ENCODE results near the gene SKA2. TPM values are rescaled to one million over a fixed set of nuclear protein-coding genes. Genes with fewer than 3 reads are reported as not detected.
"Not testable (repeated sequence)": the region's sequence is repeated elsewhere in the genome, so short reads cannot be mapped to it uniquely, and the experiment has no call there.

SKA2 gene
- total RNA-seq, 1 donor from 2014 or later: 36.7 TPM

DNA sequence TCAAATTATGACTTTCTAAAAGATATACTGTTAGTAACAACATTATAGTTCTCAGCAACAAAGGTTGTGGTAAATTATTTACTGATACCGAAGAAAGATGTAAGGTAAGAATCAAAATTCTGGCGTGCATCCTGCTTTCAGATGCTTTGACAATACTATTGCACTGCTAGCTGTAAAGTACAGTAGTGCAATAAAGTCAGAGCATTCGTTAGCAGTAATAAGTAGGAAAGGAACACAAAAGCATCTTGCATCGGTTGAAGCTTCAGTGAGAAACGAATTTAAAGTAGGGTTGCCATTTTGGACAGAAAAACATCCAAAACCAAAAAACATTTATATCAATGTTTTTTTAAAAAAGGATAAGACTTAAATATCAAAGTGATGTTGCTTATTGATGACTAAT is 4.0 kb downstream of the SKA2 start:
- no peak for ATAC-seq

DNA sequence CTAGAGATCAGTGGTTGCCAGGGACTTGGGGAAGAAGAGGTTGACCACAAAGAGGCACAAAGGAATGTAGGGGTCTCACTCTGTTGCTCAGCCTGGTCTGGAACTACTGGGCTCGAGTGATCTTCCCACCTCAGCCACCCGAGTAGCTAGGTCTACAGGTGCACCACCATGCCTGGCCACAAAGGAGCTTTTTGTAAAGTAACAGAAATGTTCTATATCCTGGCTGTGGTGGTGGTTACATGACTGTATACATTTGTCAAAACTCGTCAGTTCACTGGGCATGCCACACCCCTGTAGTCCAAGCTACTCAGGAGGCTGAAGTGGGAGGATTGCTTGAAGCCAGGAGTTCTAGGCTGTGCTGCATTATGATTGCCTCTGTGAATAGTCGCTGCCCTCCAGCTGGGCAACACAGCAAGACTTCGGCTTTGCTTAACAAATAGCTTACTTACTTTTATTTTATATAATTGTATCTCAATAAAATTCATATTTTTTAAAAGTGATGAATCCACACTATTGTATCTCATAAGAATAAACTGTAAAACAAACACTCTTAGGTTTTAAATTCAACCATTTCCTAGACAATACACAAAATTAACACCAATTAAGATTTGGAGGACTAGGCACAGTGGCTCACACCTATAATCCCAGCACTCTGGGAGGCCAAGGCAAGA is 5.0 kb downstream of the SKA2 start:
- ATAC-seq: peak; percentile 19

DNA sequence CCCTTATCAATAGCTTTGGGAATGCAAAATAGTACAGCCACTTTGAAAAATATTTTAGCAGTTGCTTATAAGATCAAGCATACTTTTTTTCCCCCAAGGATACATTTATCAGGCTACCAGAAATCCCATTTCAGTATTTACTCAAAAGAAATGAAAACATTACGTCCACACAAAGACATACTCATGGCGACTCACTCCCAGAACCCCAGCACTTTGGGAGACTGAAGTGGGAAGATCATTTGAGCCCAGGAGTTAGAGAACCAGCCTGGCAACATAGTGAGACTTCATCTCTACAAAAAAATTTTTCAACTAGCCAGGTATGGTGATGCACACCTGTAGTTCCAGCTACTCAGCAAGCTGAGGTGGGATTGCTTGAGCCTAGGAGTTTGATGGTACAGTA is 5.9 kb downstream of the SKA2 start:
- ATAC-seq: no peak

DNA sequence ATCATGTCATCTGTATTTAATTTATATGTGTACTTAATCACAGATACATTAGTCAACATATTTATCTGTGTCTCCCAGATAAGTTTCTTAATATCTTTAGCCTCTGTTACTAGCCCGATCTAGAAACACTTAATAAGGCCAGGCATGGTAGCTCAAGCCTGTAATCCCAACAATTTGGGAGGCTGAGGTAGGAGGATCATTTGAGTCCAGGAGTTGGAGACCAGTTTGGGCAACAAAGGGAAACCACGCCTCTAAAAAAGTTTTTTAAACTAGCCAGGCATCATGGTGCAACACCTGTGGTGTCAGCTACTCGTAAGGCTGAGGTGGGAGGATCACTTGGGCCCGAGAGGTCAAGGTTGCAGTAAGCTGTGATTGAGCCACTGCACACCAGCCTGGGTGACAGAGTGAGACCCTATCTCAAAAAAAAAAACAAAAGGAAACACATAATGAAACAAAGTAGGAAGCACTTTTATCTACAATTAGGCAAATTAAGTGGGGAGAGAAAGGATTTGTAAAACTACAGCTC is 9.4 kb downstream of the SKA2 start:
- ATAC-seq: no peak

DNA sequence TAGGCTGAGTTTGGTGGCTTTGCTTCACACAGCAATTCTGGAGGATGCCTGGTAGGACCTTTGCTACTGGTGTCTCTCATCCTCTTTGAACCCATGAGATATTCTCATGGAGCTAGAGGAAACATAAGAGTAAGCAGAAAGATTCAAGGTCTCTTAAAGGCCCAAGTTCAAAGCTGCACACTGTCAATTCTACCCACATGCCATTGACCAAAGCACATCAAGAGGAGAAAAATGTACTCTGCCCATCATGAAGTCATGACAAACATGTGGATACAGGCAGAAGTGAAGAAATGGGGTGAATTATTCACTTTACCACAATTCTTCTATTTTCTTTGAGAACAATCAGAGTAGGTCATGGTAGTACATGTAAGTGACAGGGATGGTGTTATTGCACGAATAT is 13.1 kb downstream of the SKA2 start:
- no peak for ATAC-seq

DNA sequence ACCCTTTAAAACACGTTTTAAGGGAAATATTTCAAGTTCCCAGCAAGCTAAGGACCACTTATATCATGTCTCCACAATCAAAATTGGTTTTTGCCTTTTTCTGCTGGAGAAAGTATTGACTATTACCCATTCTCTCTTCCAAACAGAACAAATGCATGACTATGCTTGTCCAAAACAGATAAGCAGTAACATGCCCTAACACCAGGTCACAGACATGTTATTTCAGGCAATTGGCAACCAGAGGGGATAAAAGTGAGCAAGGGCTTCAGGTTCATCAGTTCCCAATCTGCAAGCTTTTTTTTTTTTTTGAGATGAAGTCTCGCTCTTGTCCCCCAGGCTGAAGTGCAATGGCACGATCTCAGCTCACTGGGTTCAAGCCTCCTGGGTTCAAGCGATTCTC is 15.0 kb downstream of the SKA2 start:
- peak; percentile 61 for ATAC-seq

DNA sequence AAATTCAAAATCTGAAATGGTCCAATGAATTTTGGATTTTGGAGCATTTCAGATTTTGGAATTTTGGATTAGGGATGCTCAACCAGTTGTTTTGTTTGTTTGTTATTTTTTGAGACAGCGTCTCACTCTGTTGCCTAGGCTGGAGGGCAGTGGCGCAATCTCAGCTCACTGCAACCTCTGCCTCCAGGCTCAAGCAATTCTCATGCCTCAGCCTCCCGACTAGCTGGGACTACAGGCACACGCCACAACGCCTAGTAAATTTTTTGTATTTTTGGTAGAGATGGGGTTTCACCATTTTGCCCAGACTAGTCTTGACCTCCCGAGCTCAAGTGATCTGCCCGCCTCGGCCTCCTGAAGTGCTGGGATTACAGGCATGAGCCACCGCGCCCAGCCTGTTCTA is 16.6 kb downstream of the SKA2 start:
- ATAC-seq: not testable (repeated sequence)

DNA sequence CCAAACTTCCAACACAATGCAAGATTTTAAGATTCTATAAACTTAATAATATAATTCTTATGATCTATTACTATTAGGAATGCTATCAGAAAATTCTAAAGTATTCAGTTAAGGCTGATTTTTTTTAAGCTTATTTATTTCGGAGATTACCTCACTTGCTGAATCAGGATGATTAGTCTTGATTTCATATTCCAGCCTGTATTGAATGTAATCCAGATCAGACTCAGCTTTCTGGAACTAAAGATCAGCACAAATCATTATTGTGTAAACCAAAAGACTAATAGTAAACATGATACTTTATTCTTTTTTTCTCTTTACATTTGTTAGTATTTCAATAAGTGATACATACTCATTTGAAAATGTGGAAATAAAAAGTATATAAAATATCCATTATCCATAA is 23.9 kb downstream of the SKA2 start:
- ATAC-seq: no peak

DNA sequence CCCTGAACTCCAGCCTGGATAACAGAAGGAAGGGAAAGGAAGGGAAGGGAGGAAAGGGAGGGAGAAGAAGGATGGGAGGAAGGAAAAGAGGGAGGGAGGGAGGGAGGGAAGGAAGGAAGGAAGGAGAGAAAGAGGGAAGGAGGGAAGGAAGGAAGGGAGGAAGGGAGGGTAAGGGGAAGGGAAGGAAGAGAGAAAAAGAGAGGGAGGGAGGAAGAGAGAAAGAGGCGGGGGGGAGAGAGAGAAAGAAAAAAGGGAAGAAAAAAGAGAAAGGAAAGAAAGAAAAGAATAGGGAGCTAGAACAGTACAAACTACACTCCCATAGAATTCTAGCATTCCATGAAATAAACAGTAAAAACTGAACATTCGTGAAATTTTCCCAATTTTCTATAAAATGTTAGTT is 25.2 kb downstream of the SKA2 start:
- no peak for ATAC-seq

DNA sequence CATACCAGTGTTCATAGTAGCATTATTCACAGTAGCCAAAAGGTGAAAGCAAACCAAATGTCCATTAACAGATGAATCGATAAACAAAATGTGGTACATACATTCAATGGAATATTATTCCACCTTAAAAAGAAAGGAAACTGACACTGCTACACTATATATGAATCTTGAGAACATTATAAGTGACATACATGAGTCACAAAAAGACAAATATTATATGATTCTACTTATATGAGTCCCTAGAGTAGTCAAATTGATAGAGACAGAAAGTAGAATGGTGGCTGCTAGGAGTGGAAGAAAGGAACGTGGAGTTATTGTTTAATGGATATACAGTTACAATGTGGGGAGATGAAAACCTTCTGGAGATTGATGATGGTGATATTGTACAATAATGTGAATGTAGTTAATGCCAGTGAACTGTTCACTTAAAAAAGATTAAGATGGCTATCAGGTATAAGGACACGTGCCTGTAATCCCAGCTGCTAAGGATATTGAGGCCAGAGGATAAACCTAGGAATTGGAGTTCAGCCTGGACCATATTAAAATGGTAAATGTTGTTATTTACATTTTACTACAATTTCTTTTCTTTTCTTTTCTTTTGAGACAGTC is 28.1 kb downstream of the SKA2 start:
- ATAC-seq: no peak

DNA sequence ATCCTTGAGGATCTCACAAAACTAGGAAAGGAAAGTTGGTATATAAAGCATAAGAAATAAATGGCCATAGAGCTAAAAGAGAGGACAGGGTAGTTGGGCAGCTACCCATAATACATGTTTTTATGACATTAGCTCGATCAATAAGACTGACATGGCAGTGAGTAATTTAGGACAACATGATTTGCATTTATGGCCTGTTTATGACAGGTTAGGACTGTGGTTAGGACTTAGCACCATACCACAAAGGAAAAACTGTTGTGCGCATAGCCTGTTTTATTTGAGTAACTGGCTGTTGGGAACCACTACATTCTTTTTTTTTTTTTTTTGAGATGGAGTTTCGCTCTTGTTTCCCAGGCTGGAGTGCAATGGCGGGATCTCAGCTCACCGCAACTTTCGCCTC is 30.3 kb downstream of the SKA2 start:
- no peak for ATAC-seq

DNA sequence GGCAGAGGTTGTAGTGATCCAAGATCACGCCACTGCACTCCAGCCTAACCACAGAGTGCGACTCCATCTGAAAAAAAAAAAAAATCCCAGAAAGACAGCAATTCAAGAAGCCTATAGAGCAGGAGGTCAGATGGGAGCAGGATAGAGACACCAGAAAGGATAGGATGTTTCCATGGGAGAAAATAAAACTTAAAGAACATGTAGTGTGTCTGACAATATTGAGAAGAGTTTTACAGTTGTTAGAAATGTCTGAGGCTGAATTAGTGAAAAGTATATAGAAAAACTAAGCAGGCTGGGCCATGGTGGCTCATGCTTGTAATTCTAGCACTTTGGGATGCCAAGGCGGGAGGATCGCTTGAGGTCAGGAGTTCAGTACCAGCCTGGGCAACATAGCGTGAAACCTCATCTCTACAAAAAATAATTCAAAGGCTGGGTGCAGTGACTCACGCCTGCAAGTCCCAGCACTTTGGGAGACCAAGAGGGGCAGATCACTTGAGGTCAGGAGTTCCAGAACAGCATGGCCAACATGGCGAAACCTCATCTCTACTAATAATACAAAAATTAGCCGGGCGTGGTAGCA is 33.0 kb downstream of the SKA2 start:
- no peak for ATAC-seq

DNA sequence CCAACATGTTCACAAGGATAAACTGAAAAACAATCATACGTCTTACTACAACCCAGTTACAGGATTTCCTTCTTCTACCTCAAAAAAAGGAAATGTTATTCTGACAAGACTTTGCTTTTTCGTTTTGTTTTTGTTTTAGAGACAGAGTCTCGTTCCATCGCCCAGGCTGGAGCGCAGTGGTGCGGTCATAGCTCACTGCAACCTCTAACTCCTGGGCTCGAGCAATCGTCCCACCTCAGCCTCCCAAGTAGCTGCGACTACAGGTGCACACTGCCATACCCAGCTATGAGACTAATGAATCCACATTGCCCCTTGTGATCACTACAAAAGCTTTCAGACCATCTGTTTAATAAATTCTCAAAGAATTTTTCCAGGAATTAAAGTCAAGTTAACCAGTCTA is 39.5 kb downstream of the SKA2 start:
- ATAC-seq: no peak

DNA sequence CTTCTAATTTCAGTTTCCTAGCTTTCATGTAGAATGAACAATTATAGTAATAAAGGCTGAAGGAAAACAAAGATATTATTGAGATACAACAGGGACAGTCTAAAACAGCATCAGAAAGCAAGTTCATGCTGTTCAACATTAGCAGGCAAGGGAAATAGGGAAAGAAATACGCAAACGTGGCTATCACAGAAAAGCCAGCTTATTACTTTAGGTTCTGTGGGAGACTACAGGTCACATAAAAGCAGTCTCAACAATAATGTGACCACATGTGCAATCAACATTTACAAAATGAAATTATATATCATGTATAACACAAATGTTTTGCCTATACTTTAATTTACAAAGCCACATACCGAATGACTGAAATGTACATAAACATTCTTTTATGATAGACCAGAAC is 43.4 kb downstream of the SKA2 start:
- no peak for ATAC-seq

DNA sequence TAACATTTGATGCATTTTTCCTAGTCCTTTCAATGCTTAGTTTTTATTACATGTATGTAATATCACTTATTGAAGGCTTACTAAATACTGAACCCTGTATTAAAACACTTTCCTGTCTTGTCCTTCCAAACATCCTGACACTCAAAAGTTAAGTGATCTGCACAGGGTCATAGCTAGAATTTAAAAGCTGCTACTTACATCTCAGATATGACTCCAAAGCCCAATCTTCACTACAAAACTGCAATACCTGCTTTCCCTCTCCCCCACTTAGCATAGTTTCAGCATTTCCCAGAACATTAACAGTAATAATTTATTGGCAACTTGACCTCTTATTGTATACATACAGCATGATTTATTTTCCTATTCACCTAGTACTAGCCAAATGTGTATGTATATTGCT is 44.0 kb downstream of the SKA2 start:
- ATAC-seq: no peak

DNA sequence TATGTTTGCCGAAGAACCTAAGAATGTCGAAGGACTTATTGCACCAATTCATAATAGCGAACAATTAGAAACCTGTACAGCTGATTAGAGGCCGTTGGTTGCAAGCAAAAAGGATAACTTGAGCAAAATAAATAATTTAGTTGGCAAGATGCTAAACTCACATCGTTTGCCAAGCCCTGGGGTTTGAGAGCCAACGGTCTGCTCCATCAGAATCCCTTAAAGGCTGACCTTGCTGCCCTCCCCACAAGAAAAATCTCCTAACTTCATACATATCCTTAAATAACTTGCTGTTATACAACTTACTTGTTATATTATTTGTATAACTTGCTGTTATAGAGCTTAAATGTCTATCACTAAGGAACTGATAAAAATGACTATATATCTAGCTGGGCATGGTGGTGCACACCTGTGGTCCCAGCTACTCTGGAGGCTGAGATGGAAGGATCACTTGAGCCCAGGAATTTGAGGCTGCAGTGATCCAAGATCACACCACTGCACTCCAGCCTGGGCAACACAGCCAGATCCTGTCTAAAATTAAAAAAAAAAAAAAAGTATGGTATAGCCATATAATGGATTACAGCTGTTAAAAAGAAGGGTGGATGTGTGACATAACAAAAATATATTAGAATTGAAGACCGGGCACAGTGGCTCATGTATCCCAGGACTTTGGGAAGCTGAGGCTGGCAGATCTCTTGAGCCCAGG is 46.4 kb downstream of the SKA2 start:
- ATAC-seq: no peak

DNA sequence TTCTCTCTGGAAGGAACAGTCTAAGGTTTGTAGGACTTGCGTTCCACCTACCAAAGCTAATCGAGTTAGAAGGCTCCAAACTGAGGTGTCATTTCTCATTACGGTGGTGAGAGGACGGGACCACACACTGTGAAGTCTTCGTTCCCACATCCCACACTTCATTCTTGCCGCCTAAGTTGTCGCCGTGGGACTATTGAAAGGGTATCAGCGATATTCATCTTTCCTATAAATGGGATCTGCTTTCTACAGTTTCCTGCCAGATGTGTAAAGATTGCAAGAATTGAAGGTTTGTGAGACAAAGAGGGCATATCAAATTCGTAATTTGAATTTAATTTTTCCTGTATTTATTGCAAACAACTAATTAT is 47.7 kb downstream of the SKA2 start:
- no peak for ATAC-seq

DNA sequence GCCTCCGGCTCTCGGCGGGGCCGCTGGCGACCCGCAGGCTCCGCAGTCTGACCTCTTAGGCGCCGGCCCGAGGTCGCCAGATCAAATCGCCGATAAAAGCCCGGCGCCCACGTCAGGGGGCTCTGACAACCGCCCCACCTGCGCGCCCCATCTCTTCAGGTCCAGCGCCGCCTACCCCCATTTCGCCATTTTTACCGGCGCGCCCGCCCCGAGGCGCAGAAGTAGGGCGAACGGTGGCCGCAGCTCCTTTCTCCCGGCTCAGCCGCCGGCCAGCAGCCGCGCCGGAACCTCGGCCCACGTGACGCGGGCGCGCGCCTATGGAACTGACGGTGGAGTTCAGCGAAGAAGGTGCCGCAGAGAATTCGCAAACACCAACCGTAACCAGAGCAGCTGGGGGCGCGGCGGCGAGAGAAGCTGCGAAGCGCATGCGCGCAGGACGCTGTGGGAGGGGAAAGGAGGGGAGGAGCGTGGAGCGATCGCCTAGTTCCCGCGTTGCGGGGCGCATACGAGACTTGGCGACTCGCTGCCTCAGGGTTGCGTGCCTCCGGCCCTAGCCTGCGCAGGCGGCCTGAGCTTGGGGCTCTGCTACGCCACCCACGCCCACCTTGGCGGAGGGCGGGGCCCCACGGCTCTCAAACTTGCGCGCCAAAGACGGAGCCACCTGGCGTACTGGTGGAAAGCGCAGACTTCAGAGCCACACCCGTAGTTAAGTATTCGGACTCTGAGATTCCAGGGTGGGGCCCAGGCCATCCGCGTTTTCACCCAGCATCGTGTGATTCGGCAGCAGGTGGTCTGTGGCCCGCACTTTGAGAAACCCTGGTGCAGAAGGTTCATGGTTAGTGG is 48.3 kb downstream of the SKA2 start, which contains the start of gene TRIM37:
TRIM37 (minus strand) TSS at position 418 of the 843 bp plus-strand sequence. CDS start 419 bp downstream, outside the sequence.
- peak; percentile 99 for ATAC-seq

DNA sequence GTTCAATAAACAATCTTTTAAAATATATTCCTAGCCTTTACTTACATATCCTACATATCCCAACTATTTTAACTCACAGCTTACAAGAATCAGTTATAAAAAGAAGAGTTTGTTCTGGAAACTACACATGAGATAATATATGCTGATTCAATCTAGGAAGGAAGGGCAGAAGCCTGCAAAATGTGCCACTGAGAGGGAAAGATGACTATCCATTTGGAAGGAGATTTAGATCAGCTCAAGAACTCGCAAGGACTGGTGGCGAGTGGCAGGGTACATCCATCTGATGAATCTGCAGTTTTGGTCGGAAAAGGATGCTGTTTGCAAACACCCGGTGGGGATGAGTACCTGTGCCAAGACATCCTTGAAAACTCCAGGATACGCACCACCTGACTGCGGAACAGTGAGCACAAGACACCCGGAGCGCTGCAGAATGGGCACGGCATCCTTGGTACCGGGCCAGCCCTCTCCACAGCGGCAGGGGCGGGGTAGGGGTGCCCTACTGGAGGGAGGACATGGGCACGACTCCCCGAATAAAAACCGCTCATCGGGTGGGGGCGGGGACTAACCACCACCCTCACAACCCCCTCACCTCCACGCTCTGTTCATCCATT is 49.0 kb downstream of the SKA2 start:
- ATAC-seq: peak; percentile 63

DNA sequence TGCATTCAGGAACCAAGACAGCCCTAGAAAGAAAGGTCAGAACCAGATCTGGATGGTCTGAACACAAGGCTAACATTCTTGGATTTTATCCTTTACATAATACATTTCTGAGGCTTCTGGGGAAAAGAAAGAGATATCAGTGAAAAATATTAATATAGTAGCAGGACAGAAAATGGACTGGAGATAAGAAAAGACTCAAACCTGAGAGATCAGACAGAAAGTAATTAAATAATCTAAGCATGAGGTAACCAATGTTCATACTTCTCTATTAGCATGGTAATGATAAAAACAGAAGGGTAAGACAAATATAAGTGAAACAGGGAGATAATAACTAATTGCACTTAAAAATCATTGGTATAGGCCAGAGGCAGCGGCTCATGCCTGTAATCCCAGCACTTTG is 53.8 kb downstream of the SKA2 start:
- ATAC-seq: no peak

DNA sequence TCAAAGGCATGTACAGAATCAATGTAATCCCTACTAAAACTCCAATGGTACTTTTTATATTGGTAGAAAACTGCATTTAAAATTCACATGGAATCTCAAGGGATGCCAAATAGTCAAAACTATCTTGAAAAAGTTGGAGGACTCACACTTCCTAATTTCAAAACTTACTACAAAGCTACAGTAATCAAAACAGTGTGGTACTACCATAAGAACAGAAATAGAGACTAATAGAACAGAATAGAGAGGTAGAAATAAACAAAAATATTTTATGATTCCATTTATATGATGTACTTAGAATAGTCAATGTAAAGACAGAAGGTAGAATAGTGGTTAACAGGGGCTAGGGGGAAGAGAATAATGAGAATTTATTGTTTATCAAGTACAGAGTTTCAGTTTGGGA is 57.1 kb downstream of the SKA2 start:
- ATAC-seq: no peak
